ENCODE results near the gene TSKS. TPM values are rescaled to one million over a fixed set of nuclear protein-coding genes. Genes with fewer than 3 reads are reported as not detected.

The TSKS gene
- total RNA-seq, 1 experiment from 2014 or later = 0.28 TPM

DNA sequence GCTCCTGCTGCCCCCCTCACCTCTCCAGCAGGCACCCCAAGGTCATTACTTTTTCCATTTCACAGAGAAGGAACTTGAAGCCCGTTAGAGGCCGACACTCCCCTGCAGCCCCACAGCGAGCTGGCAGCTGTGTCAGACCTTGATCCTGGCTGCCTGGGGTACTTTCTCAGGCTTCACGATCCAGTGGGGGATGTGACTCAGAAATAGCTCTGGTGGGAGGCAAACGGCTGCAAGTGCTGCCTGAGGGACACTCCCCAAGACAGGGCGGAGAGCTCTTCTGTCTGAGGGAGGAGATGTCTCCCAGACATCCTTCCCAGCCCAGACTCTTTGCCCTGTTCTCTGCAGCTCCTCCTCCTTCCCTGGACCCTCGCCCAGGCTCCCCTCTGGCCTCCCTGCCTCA is 4.8 kb downstream of the TSKS start:
- Histone ChIP-seq H2AK5ac (ENCODE audit: insufficient read length, low read length) (no peak overlapping the region), H2BK120ac (ENCODE audit: low read depth, low read length, poor library complexity, severe bottlenecking) (no peak overlapping the region), H3K9me3 (ENCODE audit: control insufficient read depth, low read depth, low read length) (no peaks in the 10 kb centered on the region), H3K27me3 (ENCODE audit: insufficient read depth, low read length) (no peaks in the 10 kb centered on the region), H3K56ac (ENCODE audit: insufficient read length, low read depth, low read length) (no peak overlapping the region), H2BK5ac (ENCODE audit: insufficient read length, low read length) (no peak overlapping the region), H4K8ac (replicated peaks; ENCODE audit: insufficient read length, low read depth, low read length) (no peak overlapping the region), H4K5ac (ENCODE audit: insufficient read length, low read depth, low read length) (no peak overlapping the region), H3T11ph (ENCODE audit: low read length) (no peak overlapping the region), H3K79me2 (ENCODE audit: insufficient read depth, low read length) (no peaks in the 10 kb centered on the region), H3K4me1 (ENCODE audit: insufficient read depth, low read length) (no peaks in the 10 kb centered on the region), H3K4ac (ENCODE audit: low read depth, low read length) (no peak overlapping the region), H3K14ac (ENCODE audit: insufficient read depth, low read length) (peak overlapping the region; percentile 20), H4K20me1 (ENCODE audit: control insufficient read depth, insufficient read depth, insufficient read length) (no peaks in the 10 kb centered on the region), H3K18ac (ENCODE audit: insufficient read length, low read depth, low read length) (peak overlapping the region; percentile 14), H3K27ac (ENCODE audit: insufficient read length, low read depth, low read length) (no peak overlapping the region), H2BK12ac (ENCODE audit: insufficient read length, low read depth, low read length) (no peak overlapping the region), H3K23ac (ENCODE audit: insufficient read length, low read depth, low read length) (no peak overlapping the region), H4K91ac (ENCODE audit: insufficient read length, low read depth, low read length) (no peak overlapping the region), H3K79me1 (ENCODE audit: insufficient read depth, low read depth, low read length, poor library complexity, severe bottlenecking) (no peaks in the 10 kb centered on the region), H3K9ac (ENCODE audit: extremely low read depth, insufficient read length, low read length) (no peak overlapping the region), H2AFZ (ENCODE audit: low read length) (no peak overlapping the region), H2BK15ac (ENCODE audit: low read depth, low read length) (no peak overlapping the region), H3K23me2 (ENCODE audit: insufficient read length, low read depth, low read length, poor library complexity, severe bottlenecking) (no peaks in the 10 kb centered on the region), H3K4me2 (ENCODE audit: insufficient read depth, insufficient read length, low read length) (no peak overlapping the region), H2BK20ac (ENCODE audit: low read depth, low read length, poor library complexity, severe bottlenecking) (no peak overlapping the region)
- no peak for DNase-seq
- H3K36me3 Mint-ChIP-seq (ENCODE audit: insufficient read depth in 1 of 3, low read depth in 3 of 3) = no peaks in the 10 kb centered on the region; a peak in 1 of 7 replicates
- peaks cover 15% of the 10 kb centered on the region for H3K27me3 Mint-ChIP-seq (ENCODE audit: low read depth)
- H3K4me3 Mint-ChIP-seq = no peak overlapping the region
- peak overlapping the region in 1 of 3 experiments; percentile 53; a peak in 1 of 7 replicates for H3K27ac Mint-ChIP-seq
- no CpG with 5 or more reads among the region's 7 CpGs for WGBS (ENCODE audit: extremely low coverage, insufficient read length, low lambda C conversion rate)
- H3K9me3 Mint-ChIP-seq = peaks cover 10% of the 10 kb centered on the region in 2 experiments; a peak in 4 of 5 replicates
- TF ChIP-seq, protein P1, sequence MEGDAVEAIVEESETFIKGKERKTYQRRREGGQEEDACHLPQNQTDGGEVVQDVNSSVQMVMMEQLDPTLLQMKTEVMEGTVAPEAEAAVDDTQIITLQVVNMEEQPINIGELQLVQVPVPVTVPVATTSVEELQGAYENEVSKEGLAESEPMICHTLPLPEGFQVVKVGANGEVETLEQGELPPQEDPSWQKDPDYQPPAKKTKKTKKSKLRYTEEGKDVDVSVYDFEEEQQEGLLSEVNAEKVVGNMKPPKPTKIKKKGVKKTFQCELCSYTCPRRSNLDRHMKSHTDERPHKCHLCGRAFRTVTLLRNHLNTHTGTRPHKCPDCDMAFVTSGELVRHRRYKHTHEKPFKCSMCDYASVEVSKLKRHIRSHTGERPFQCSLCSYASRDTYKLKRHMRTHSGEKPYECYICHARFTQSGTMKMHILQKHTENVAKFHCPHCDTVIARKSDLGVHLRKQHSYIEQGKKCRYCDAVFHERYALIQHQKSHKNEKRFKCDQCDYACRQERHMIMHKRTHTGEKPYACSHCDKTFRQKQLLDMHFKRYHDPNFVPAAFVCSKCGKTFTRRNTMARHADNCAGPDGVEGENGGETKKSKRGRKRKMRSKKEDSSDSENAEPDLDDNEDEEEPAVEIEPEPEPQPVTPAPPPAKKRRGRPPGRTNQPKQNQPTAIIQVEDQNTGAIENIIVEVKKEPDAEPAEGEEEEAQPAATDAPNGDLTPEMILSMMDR (conservative IDR thresholded peaks at IDR 0.05) = no peak
- peaks cover 17 to 23% of the 10 kb centered on the region in 2 experiments for H3K4me1 Mint-ChIP-seq

All from H9 (cell line).